Mesenchymal stem cell (in vitro differentiated cells and primary cell): Measurements from ENCODE around the gene TUBA3E.
A peak's percentile ranks its signal among the peaks of the same experiment; 100 is the strongest.
"Not testable (repeated sequence)": the region's sequence is repeated elsewhere in the genome, so short reads cannot be mapped to it uniquely, and the experiment has no call there.

Source experiments
- DNase-seq: peaks from one replicate; pipeline ENCODE4 v3.0.0-alpha.2; 2013
- H2AFZ ChIP-seq: one replicate; pipeline ENCODE4 v1.6.1; 2013; ENCODE audit warnings: low read depth, mild to moderate bottlenecking, control low read depth, inconsistent platforms, low read length, moderate library complexity
- H2AK5ac ChIP-seq: 2 replicates; pipeline ENCODE4 v1.6.1; 2013; ENCODE audit warnings: low read length, moderate library complexity, mild to moderate bottlenecking, inconsistent platforms; ENCODE audit not compliant: severe bottlenecking
- H2BK120ac ChIP-seq: one replicate; pipeline ENCODE4 v1.6.1; 2013; ENCODE audit warnings: low read depth, mild to moderate bottlenecking, inconsistent platforms, low read length, moderate library complexity
- H2BK12ac ChIP-seq, 2 experiments: one replicate each; pipeline ENCODE4 v1.6.1; 2013; ENCODE audit warnings: inconsistent platforms in 2 of 2, low read length in 2 of 2, mild to moderate bottlenecking in 2 of 2, moderate library complexity in 2 of 2, control low read depth in 1 of 2
- H2BK15ac ChIP-seq: one replicate; pipeline ENCODE4 v1.6.1; 2013; ENCODE audit warnings: mild to moderate bottlenecking, low read depth, inconsistent platforms; ENCODE audit not compliant: poor library complexity, severe bottlenecking
- H2BK5ac ChIP-seq: 2 replicates; pipeline ENCODE4 v1.6.1; 2013; ENCODE audit warnings: low read depth, mild to moderate bottlenecking, low read length, control low read depth, inconsistent platforms; ENCODE audit not compliant: poor library complexity, severe bottlenecking
- H3K14ac ChIP-seq, 2 experiments: one replicate each; pipeline ENCODE4 v1.6.1; 2013; ENCODE audit warnings: inconsistent platforms in 2 of 2, low read length in 2 of 2, control low read depth in 1 of 2, mild to moderate bottlenecking in 1 of 2, moderate library complexity in 1 of 2
- H3K18ac ChIP-seq, 2 experiments: one replicate each; pipeline ENCODE4 v1.6.1; 2013; ENCODE audit warnings: inconsistent platforms in 2 of 2, low read length in 2 of 2, control low read depth in 1 of 2, low read depth in 1 of 2, mild to moderate bottlenecking in 1 of 2
- H3K23ac ChIP-seq, 2 experiments: one replicate each; pipeline ENCODE4 v1.6.1; 2013; ENCODE audit warnings: inconsistent platforms in 2 of 2, low read length in 2 of 2, mild to moderate bottlenecking in 2 of 2, moderate library complexity in 2 of 2, control low read depth in 1 of 2
- H3K27ac ChIP-seq: 2 replicates; pipeline ENCODE4 v1.5.1; 2013; ENCODE audit warnings: mild to moderate bottlenecking, moderate library complexity, low read length, control low read depth, inconsistent platforms; ENCODE audit not compliant: poor library complexity, severe bottlenecking
- H3K27me3 ChIP-seq, 2 experiments: 2 replicates each; pipeline versions ENCODE4 v1.6.1 to v1.7.0; 2013; ENCODE audit warnings: low read length in 2 of 2, mild to moderate bottlenecking in 2 of 2, moderate library complexity in 2 of 2, control low read depth in 1 of 2, inconsistent platforms in 1 of 2; ENCODE audit not compliant: control insufficient read depth in 1 of 2, insufficient read depth in 1 of 2
- H3K36me3 ChIP-seq, 2 experiments: 2 replicates each; pipeline versions ENCODE4 v1.6.1 to v1.7.0; 2013; ENCODE audit warnings: low read length in 2 of 2, control low read depth in 1 of 2, inconsistent platforms in 1 of 2, low read depth in 1 of 2, mild to moderate bottlenecking in 1 of 2; ENCODE audit not compliant: insufficient read depth in 2 of 2, control insufficient read depth in 1 of 2
- H3K4ac ChIP-seq, 2 experiments: one replicate each; pipeline ENCODE4 v1.6.1; 2013; ENCODE audit warnings: inconsistent platforms in 2 of 2, low read length in 2 of 2, mild to moderate bottlenecking in 2 of 2, moderate library complexity in 2 of 2, control low read depth in 1 of 2, low read depth in 1 of 2
- H3K4me1 ChIP-seq: 2 replicates; pipeline ENCODE4 v1.6.1; 2013; ENCODE audit warnings: low read depth, low read length, control low read depth; ENCODE audit not compliant: control insufficient read depth, insufficient read depth
- H3K4me2 ChIP-seq: 2 replicates; pipeline ENCODE4 v1.6.1; 2013; ENCODE audit warnings: low read length, mild to moderate bottlenecking, inconsistent platforms; ENCODE audit not compliant: poor library complexity, severe bottlenecking
- H3K4me3 ChIP-seq, 2 experiments: 2 replicates each; pipeline versions ENCODE4 v1.5.1 to v1.7.0; 2013; ENCODE audit warnings: low read length in 2 of 2, mild to moderate bottlenecking in 2 of 2, control low read depth in 1 of 2, low read depth in 1 of 2; ENCODE audit not compliant: insufficient read depth in 1 of 2
- H3K79me1 ChIP-seq: replicated peaks from 2 replicates; pipeline ENCODE4 v1.6.1; 2013; ENCODE audit warnings: mild to moderate bottlenecking, control low read depth, low read length, inconsistent platforms; ENCODE audit not compliant: poor library complexity, severe bottlenecking
- H3K9ac ChIP-seq: 2 replicates; pipeline ENCODE4 v1.7.0; 2013; ENCODE audit warnings: mild to moderate bottlenecking, low read length, moderate library complexity
- H3K9me3 ChIP-seq: 2 replicates; pipeline ENCODE4 v1.7.0; 2013; ENCODE audit warnings: mild to moderate bottlenecking, low read length; ENCODE audit not compliant: control insufficient read depth
- H4K8ac ChIP-seq: one replicate; pipeline ENCODE4 v1.6.1; 2013; ENCODE audit warnings: inconsistent platforms, mild to moderate bottlenecking, low read length, moderate library complexity
- H4K91ac ChIP-seq: one replicate; pipeline ENCODE4 v1.6.1; 2013; ENCODE audit warnings: mild to moderate bottlenecking, low read length, inconsistent platforms
- WGBS: methylation state at CpG from one replicate; pipeline ENCODE4 v1.1.7; 2013; ENCODE audit warnings: mixed read lengths; 5-methylcytosine and 5-hydroxymethylcytosine counted together

Gene TUBA3E

GRCh38 chr2:130190237-130190636 is 8.0 kb downstream of the TUBA3E start:
- H3K27me3 ChIP-seq: no peaks in the 10 kb centered on the region
- H4K8ac ChIP-seq: no peak overlapping the region
- H3K23ac ChIP-seq: no peak overlapping the region
- H3K14ac ChIP-seq: no peak overlapping the region
- no peak overlapping the region for H3K18ac ChIP-seq
- no peak overlapping the region for H2BK12ac ChIP-seq
- no peak overlapping the region for H4K91ac ChIP-seq
- no peak overlapping the region for H2AFZ ChIP-seq
- DNase-seq: no peak
- 85% methylated on average over 15 of the region's 15 CpGs for WGBS
- no peak overlapping the region for H2BK15ac ChIP-seq
- peaks cover 13% of the 10 kb centered on the region for H3K4me1 ChIP-seq
- H3K27ac ChIP-seq: no peak overlapping the region
- H3K36me3 ChIP-seq: peaks cover 0 to 31% of the 10 kb centered on the region in 2 experiments
- H3K4me2 ChIP-seq: no peak overlapping the region
- H2AK5ac ChIP-seq: no peak overlapping the region
- no peak overlapping the region for H3K9ac ChIP-seq
- no peak overlapping the region for H2BK120ac ChIP-seq
- H3K9me3 ChIP-seq: no peaks in the 10 kb centered on the region
- H2BK5ac ChIP-seq: no peak overlapping the region
- H3K4me3 ChIP-seq: no peak overlapping the region
- no peak overlapping the region for H3K4ac ChIP-seq
- peaks cover 18% of the 10 kb centered on the region for H3K79me1 ChIP-seq

- H3K27ac ChIP-seq, H2BK12ac ChIP-seq, H2BK5ac ChIP-seq, H4K91ac ChIP-seq, H4K8ac ChIP-seq, H3K9ac ChIP-seq, H3K4me2 ChIP-seq, DNase-seq, H3K9me3 ChIP-seq, H3K4me3 ChIP-seq, H2BK120ac ChIP-seq, H2AK5ac ChIP-seq, H3K4ac ChIP-seq, H3K23ac ChIP-seq, H3K18ac ChIP-seq, H3K27me3 ChIP-seq, H3K14ac ChIP-seq, H2BK15ac ChIP-seq, H2AFZ ChIP-seq: not testable (repeated sequence)
- Histone ChIP-seq H3K79me1 (peaks cover 24% of the 10 kb centered on the region), H3K36me3 (peaks cover 0 to 41% of the 10 kb centered on the region in 2 experiments), H3K4me1 (peaks cover 20% of the 10 kb centered on the region)
- 50% methylated on average over 1 of the region's 4 CpGs for whole genome bisulfite sequencing
Measured at GRCh38 chr2:130188958-130189357, 9.3 kb downstream of the TUBA3E start.

- not testable (repeated sequence) for H3K27me3 ChIP-seq, H3K4ac ChIP-seq, H3K18ac ChIP-seq, H2BK120ac ChIP-seq, H3K9me3 ChIP-seq, H3K23ac ChIP-seq, H2AK5ac ChIP-seq, H3K4me3 ChIP-seq, H4K8ac ChIP-seq, H3K9ac ChIP-seq, H2BK15ac ChIP-seq, H3K4me2 ChIP-seq, H3K27ac ChIP-seq, H2AFZ ChIP-seq, H3K14ac ChIP-seq, H4K91ac ChIP-seq, H2BK5ac ChIP-seq, DNase-seq
- peaks cover 25% of the 10 kb centered on the region for H3K79me1 ChIP-seq
- peaks cover 26% of the 10 kb centered on the region for H3K4me1 ChIP-seq
- WGBS: 93% methylated on average over 17 of the region's 17 CpGs
- H2BK12ac ChIP-seq: peak overlapping the region in 1 of 2 experiments; percentile 54
- H3K36me3 ChIP-seq: peaks cover 0 to 43% of the 10 kb centered on the region in 2 experiments
Measured at GRCh38 chr2:130187859-130188792, 10.1 kb downstream of the TUBA3E start.

GRCh38 chr2:130187268-130187667 is 11.0 kb downstream of the TUBA3E start:
- peaks cover 25% of the 10 kb centered on the region for H3K79me1 ChIP-seq

More at GRCh38 chr2:130187268-130187667, 11.0 kb downstream of the TUBA3E start:
- no peak for DNase-seq
- Histone ChIP-seq H3K27me3 (no peaks in the 10 kb centered on the region), H3K14ac (no peak overlapping the region), H3K9ac (no peak overlapping the region), H3K4me1 (peaks cover 27% of the 10 kb centered on the region), H3K18ac (no peak overlapping the region), H3K4me3 (no peak overlapping the region), H2BK12ac (no peak overlapping the region), H4K91ac (no peak overlapping the region), H3K36me3 (peaks cover 0 to 43% of the 10 kb centered on the region in 2 experiments), H3K9me3 (no peaks in the 10 kb centered on the region), H2AFZ (no peak overlapping the region), H2BK120ac (no peak overlapping the region), H2BK5ac (no peak overlapping the region), H3K4ac (no peak overlapping the region), H3K23ac (no peak overlapping the region), H2AK5ac (no peak overlapping the region), H3K4me2 (no peak overlapping the region), H3K27ac (no peak overlapping the region), H2BK15ac (no peak overlapping the region), H4K8ac (no peak overlapping the region)
- 82% methylated on average over 7 of the region's 8 CpGs for WGBS
